WTC11 (cell line): ENCODE results near the gene FNIP2. TPM values are rescaled to one million over a fixed set of nuclear protein-coding genes. Genes with fewer than 3 reads are reported as not detected.

Experiments
- ATAC-seq: fragments of 200-7000 bp; cut with Tn5 transposase; 2 replicates; pipeline ENCODE4 v1.10.0; 2021; ENCODE audit warnings: mild to moderate bottlenecking, moderate library complexity
- CTCF ChIA-PET: fragments of 300-600 bp; sonication (Branson Sonifier 250); formaldehyde crosslinking; loops from one replicate; lab custom pipeline; 2021; ENCODE audit warnings: antibody characterized with exemption; lab: Charles Lee
- POLR2A ChIA-PET: fragments of 350-600 bp; sonication (Branson Sonifier 250); formaldehyde crosslinking; loops from one replicate; lab custom pipeline; 2021; ENCODE audit warnings: antibody characterized with exemption; lab: Charles Lee
- DNase-seq: peaks from one replicate; pipeline ENCODE4 v3.0.0; 2021; ENCODE audit warnings: low spot score
- H3K27ac Mint-ChIP-seq: 2 replicates; pipeline ENCODE4 v1.8.0; 2021; ENCODE audit warnings: mixed read lengths
- H3K27me3 Mint-ChIP-seq: 2 replicates; pipeline ENCODE4 v1.8.0; 2021; ENCODE audit warnings: low read depth, mild to moderate bottlenecking, moderate library complexity, mixed read lengths
- H3K36me3 Mint-ChIP-seq: 2 replicates; pipeline ENCODE4 v1.8.0; 2021; ENCODE audit warnings: mixed read lengths
- H3K4me1 Mint-ChIP-seq: 2 replicates; pipeline ENCODE4 v1.8.0; 2022; ENCODE audit warnings: mixed read lengths
- H3K4me3 Mint-ChIP-seq: 2 replicates; pipeline ENCODE4 v1.8.0; 2021; ENCODE audit warnings: mild to moderate bottlenecking, moderate library complexity, mixed read lengths
- H3K9me3 Mint-ChIP-seq: 2 replicates; pipeline ENCODE4 v1.8.0; 2021; ENCODE audit warnings: mixed read lengths
- AFF4 ChIP-seq: sonication (generic); formaldehyde crosslinking; IDR thresholded peaks from 2 replicates; pipeline ENCODE4 v1.8.1; 2023; ENCODE audit warnings: mild to moderate bottlenecking, missing genetic modification reagents, borderline replicate concordance
- ATF6 ChIP-seq: sonication (generic); formaldehyde crosslinking; IDR thresholded peaks from 2 replicates; pipeline ENCODE4 v1.8.1; 2023; ENCODE audit warnings: mild to moderate bottlenecking, missing genetic modification reagents
- CREB1 ChIP-seq: sonication (generic); formaldehyde crosslinking; IDR thresholded peaks from 2 replicates; pipeline ENCODE4 v1.8.0; 2023; ENCODE audit warnings: mild to moderate bottlenecking, missing genetic modification reagents
- CTCF ChIP-seq: fragments of 200-600 bp; IDR thresholded peaks from 2 replicates; pipeline ENCODE4 v1.8.0; 2022; ENCODE audit warnings: antibody characterized with exemption
- ELF4 ChIP-seq: sonication (generic); formaldehyde crosslinking; IDR thresholded peaks from 2 replicates; pipeline ENCODE4 v1.8.1; 2022; ENCODE audit warnings: low read depth, mild to moderate bottlenecking, moderate library complexity, missing genetic modification reagents
- NFATC4 ChIP-seq: fragments of 250-450 bp; sonication (Bioruptor Pico); IDR thresholded peaks from 2 replicates; pipeline ENCODE4 v1.9.0; 2021; ENCODE audit warnings: mild to moderate bottlenecking
- NFYB ChIP-seq: sonication (generic); formaldehyde crosslinking; conservative IDR thresholded peaks from 2 replicates; pipeline ENCODE4 v1.8.0; 2022; ENCODE audit warnings: low read depth, missing genetic modification reagents
- PRDM15 ChIP-seq: sonication (generic); formaldehyde crosslinking; IDR thresholded peaks from 2 replicates; pipeline ENCODE4 v1.8.0; 2022; ENCODE audit warnings: missing genetic modification reagents
- ZSCAN18 ChIP-seq: fragments of 250-450 bp; sonication (Bioruptor Pico); IDR thresholded peaks from 2 replicates; pipeline ENCODE4 v2.1.2; 2022; ENCODE audit warnings: mild to moderate bottlenecking, moderate library complexity
- total RNA-seq: library from RNA; stranded (reverse); gene quantifications from 3 replicates; pipeline ENCODE4 v1.2.3, GENCODE V29; 2021
- TF ChIP-seq, protein P1 (sequence below): sonication (generic); formaldehyde crosslinking; IDR thresholded peaks from 2 replicates; pipeline ENCODE4 v1.8.0; 2022; ENCODE audit warnings: mild to moderate bottlenecking, missing genetic modification reagents

FNIP2 gene
- total RNA-seq, 1 experiment from 2014 or later: 8.6 TPM

GRCh38 chr4:158850371-158850770, 81.5 kb downstream of the FNIP2 start:
- no peak overlapping the region for H3K27ac Mint-ChIP-seq
- peaks cover 25% of the 10 kb centered on the region for H3K4me1 Mint-ChIP-seq
- H3K4me3 Mint-ChIP-seq: no peak overlapping the region
- H3K36me3 Mint-ChIP-seq: no peaks in the 10 kb centered on the region
- ChIA-PET CTCF (interaction anchor here (0.9 to 2.2 kb wide), 3 partner anchors 68 to 353 kb away, joined by 3 to 10 read pairs (median 10); no protein-coding TSS in a partner anchor), POLR2A (no interaction called here)
- no peaks in the 10 kb centered on the region for H3K27me3 Mint-ChIP-seq
- no peak for ATAC-seq
- TF ChIP-seq, protein P1, sequence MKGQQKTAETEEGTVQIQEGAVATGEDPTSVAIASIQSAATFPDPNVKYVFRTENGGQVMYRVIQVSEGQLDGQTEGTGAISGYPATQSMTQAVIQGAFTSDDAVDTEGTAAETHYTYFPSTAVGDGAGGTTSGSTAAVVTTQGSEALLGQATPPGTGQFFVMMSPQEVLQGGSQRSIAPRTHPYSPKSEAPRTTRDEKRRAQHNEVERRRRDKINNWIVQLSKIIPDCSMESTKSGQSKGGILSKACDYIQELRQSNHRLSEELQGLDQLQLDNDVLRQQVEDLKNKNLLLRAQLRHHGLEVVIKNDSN: no peak
- no peak for TF ChIP-seq ZSCAN18
- TF ChIP-seq CREB1 (CRISPR knock-in tag): no peak
- no peak for TF ChIP-seq ELF4 (CRISPR knock-in tag)
- no peak for TF ChIP-seq ATF6 (CRISPR knock-in tag)
- no peak for TF ChIP-seq NFATC4 (CRISPR knock-in tag)
- no peak for TF ChIP-seq PRDM15 (CRISPR knock-in tag)
- TF ChIP-seq NFYB (CRISPR knock-in tag): no peak
- H3K9me3 Mint-ChIP-seq: no peaks in the 10 kb centered on the region
- DNase-seq: no peak

DNA sequence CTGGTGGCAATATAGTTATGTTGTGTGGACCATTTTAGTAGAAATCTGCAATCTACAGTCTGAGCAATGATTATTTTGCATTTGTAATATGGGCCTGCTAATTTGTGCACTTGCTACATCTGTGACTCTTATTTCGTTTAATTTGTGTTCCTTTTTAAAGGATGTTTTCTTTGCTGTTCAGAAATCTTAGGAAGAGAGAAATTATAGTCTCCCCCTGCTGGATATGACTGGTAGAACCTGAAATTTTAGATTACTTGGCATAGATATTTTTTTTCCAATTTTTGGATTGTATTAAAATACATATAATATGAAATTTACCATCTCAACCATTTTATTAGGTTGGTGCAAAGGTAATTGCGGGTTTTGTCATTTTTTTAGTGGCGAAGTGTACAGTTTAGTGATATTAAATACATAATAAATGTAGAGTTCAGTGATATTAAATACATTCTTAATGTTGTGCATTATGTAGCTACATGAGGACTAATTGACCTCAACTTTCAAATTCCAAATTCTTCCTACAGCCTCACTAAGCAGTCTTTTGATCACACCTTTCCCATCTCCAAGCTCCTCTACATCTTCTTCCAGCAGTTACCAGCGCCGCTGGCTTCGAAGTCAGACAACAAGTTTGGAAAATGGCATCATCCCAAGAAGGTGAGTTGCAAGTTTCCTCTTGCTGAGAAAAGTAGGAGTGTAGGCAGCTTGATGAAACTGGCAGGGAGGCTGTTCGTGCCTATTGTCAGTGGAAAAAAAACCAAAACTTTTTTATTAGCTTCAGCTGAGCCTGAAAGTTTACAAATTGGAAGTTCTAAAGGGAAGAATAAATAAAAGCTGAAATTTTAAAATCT, 82.2 kb downstream of the FNIP2 start:
- H3K9me3 Mint-ChIP-seq: no peaks in the 10 kb centered on the region
- no peak overlapping the region for H3K4me3 Mint-ChIP-seq
- no peak overlapping the region for H3K27ac Mint-ChIP-seq
- H3K4me1 Mint-ChIP-seq: peaks cover 18% of the 10 kb centered on the region
- H3K36me3 Mint-ChIP-seq: no peaks in the 10 kb centered on the region
- CTCF ChIA-PET: interaction anchor here (0.6 to 2.2 kb wide), 10 partner anchors 10 to 526 kb away, joined by 3 to 10 read pairs (median 4); no protein-coding TSS in a partner anchor
- no peak for DNase-seq
- TF ChIP-seq AFF4 (no peak), CTCF (peak; percentile 42)
- no peaks in the 10 kb centered on the region for H3K27me3 Mint-ChIP-seq
- ATAC-seq: no peak
- POLR2A ChIA-PET: no interaction called here
